Brain microvascular endothelial cell (primary cell): ENCODE measurements around the gene TMEM273.
A peak's percentile ranks its signal among the peaks of the same experiment; 100 is the strongest.

Source experiments
- DNase-seq: peaks from one replicate; pipeline ENCODE4 v3.0.0-alpha.2; 2020
- H3K27ac ChIP-seq: fragments of 250-450 bp; sonication (Bioruptor Pico); 2 replicates; pipeline ENCODE4 v1.5.1; 2020; ENCODE audit warnings: mild to moderate bottlenecking, moderate library complexity
- H3K27me3 ChIP-seq: fragments of 250-450 bp; sonication (Bioruptor Pico); replicated peaks from 2 replicates; pipeline ENCODE4 v1.5.1; 2020; ENCODE audit warnings: mild to moderate bottlenecking
- H3K36me3 ChIP-seq: fragments of 250-450 bp; sonication (Bioruptor Pico); replicated peaks from 2 replicates; pipeline ENCODE4 v1.5.1; 2020; ENCODE audit warnings: mild to moderate bottlenecking
- H3K4me3 ChIP-seq: 2 replicates; pipeline ENCODE4 v1.5.1; 2011; ENCODE audit warnings: low read depth, mild to moderate bottlenecking, control low read depth, low read length, moderate library complexity
- in situ Hi-C: cut with HindIII; loops from 2 replicates; pipeline ENCODE4 v1.10.0; 2017; ENCODE audit warnings: low sequenced_read_pairs, low pct_ligation_motif_present
- TF ChIP-seq, protein P1 (sequence below): IDR thresholded peaks from 2 replicates; pipeline ENCODE4 v1.5.1; 2011; ENCODE audit warnings: low read depth, mild to moderate bottlenecking, moderate library complexity, low read length, control low read depth, inconsistent platforms; ENCODE audit errors: missing control alignments

The TMEM273 gene

DNA sequence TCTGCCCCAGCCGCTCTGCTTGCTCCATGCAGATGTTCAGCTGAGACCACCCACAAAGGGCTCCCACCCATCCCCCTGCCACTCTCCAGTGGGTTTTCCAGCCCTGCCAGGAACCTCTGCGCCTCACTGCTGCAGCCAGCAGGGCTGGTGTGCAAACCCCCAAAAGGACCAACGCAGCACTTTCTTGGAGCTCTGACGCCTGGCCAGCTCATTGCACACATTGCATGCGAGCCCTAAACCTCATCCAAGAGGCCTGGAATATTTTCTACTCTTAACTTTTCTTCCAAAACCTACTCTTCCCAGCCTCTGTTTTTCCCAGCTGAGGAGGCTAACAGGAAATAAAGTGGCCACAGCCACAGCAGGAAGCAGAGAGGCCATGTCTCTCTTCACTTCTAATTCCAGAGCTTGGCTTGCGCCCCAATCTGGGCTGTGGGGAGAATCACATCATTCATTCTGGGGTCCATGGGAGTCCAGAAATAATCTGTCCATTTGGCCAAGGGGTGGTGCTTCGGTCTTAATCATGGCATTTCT is 49.8 kb downstream of the TMEM273 start:
- TF ChIP-seq, protein P1, sequence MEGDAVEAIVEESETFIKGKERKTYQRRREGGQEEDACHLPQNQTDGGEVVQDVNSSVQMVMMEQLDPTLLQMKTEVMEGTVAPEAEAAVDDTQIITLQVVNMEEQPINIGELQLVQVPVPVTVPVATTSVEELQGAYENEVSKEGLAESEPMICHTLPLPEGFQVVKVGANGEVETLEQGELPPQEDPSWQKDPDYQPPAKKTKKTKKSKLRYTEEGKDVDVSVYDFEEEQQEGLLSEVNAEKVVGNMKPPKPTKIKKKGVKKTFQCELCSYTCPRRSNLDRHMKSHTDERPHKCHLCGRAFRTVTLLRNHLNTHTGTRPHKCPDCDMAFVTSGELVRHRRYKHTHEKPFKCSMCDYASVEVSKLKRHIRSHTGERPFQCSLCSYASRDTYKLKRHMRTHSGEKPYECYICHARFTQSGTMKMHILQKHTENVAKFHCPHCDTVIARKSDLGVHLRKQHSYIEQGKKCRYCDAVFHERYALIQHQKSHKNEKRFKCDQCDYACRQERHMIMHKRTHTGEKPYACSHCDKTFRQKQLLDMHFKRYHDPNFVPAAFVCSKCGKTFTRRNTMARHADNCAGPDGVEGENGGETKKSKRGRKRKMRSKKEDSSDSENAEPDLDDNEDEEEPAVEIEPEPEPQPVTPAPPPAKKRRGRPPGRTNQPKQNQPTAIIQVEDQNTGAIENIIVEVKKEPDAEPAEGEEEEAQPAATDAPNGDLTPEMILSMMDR, result peak; percentile 31
- in situ Hi-C loops, result no loop called here

DNA sequence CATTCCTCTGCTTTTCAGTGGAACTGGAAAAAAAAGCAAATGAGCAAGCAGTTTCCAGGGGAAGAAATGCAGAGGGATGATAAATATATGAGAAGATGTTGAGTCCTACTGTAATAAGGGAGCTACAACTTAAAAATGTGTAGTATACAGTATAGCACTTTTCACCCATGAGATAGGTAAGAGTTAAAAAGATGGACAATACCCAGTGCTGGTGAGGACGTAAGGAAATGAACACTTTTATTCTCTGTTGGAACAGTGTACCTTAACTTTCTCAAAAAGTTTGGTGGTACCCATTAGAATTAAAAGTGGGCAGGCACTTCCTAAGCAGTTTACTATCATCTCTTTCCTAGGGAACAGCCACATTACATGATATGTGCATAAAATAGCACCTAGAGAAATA is 51.7 kb downstream of the TMEM273 start:
- no peak for DNase-seq
- H3K27ac ChIP-seq, result no peak overlapping the region
- H3K27me3 ChIP-seq, result no peaks in the 10 kb centered on the region
- TF ChIP-seq, protein P1, result no peak
- in situ Hi-C loops, result no loop called here
- no peak overlapping the region for H3K4me3 ChIP-seq
- no peaks in the 10 kb centered on the region for H3K36me3 ChIP-seq

More for the DNA sequence above, 49.8 kb downstream of the TMEM273 start:
- H3K4me3 ChIP-seq, result no peak overlapping the region
- peak overlapping the region; percentile 97 for H3K27ac ChIP-seq
- H3K27me3 ChIP-seq, result no peaks in the 10 kb centered on the region
- no peaks in the 10 kb centered on the region for H3K36me3 ChIP-seq
- DNase-seq, result peak; percentile 73

DNA sequence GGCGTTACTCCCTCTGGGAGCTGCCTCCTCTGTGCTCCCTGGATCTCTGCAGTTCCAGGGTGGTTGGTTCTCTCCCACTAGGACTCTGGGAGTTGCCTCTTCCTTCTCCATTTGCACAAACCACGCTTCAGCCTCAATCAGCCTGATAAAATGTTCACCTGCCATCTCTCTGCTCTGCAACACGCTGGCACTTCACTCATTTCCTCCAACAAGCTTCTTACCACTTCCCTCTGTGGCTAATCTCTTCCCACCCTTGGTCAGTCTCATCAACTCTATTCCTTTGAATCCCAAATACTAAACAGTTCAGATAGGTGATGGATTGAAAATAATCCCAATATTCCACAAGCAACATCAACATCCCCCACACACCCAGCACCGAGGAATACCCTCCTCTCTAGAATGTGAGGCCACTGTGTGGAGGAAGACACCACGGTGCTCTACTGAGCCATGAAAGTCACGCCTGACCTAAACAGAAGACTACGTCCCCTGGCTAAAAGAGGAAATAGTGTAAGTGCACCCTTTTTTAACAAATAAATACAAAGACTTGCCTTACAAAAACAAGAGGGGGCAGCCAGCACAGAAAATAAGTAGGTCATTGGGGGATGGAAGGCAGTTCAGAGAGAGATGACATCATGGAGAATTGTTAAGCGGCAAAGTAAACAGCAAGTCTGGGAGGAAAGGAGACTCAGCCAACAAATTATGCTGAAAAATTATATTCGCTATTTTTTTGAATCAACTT is 52.4 kb downstream of the TMEM273 start:
- no peaks in the 10 kb centered on the region for H3K27me3 ChIP-seq
- DNase-seq, result peak; percentile 56
- no peak overlapping the region for H3K4me3 ChIP-seq
- TF ChIP-seq, protein P1, result no peak
- no peak overlapping the region for H3K27ac ChIP-seq
- H3K36me3 ChIP-seq, result no peaks in the 10 kb centered on the region
- in situ Hi-C loops, result no loop called here

DNA sequence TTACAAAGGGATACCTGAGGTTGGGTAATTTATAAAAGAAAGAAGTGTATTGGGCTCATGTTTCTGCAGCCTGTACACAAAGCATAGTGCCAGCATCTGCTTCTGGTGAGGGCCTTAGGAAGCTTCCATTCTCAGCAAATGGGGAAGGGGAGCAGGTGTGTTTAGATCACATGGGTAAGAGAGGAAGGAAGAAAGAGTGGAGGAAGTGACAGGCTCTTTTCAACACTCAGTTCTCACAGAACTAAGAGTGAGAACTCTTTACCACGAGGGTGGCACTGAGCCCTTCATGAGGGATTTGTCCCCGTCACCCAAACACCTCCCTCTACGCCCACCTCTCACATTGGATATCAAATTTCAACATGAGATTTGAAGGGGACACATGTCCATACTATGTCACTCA is 53.9 kb downstream of the TMEM273 start:
- no peaks in the 10 kb centered on the region for H3K27me3 ChIP-seq
- DNase-seq, result no peak
- TF ChIP-seq, protein P1, result no peak
- no peaks in the 10 kb centered on the region for H3K36me3 ChIP-seq
- in situ Hi-C loops, result no loop called here
- no peak overlapping the region for H3K27ac ChIP-seq
- no peak overlapping the region for H3K4me3 ChIP-seq

DNA sequence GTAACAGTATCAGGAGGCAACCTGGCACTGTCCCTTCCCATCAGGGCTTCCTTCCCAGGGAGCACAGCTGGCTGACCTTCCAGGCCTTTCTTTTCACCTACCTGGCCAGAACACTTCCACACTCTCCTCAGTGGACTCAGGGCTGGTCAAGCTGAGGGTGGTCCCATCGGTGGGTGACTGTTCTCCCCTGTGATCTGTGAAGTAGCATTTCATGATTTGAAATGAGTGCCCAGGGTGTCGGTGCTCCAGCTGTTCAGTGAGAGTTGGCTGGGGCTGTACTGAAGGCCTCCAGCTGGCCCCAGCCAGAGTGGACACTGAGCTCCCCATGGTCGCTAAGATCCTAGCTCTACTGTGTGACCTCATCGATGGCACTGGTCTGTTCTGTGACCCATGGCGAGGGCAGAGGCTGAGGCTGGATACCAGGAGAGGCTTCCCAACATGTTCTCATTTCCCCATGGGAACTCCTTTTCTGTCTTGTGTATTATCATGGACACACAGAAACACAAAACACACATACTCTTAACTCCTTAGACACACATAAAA is 54.4 kb downstream of the TMEM273 start, which contains the start of gene FAM170B:
Gene FAM170B, minus strand, starts transcription at position 316 of the 543 bp plus-strand sequence. Its CDS starts 103 bp downstream, at position 213.
- no peak for DNase-seq
- H3K4me3 ChIP-seq, result no peak within 1 kb of the TSS
- no peaks in the 10 kb centered on the region for H3K27me3 ChIP-seq
- in situ Hi-C loops, result no loop called here
- H3K27ac ChIP-seq, result no peak within 1 kb of the TSS
- TF ChIP-seq, protein P1, result no peak
- H3K36me3 ChIP-seq, result no peaks in the 10 kb centered on the region
